Endothelial cell of umbilical vein (primary cell): ENCODE data around the gene NEAT1. TPM values are rescaled to one million over a fixed set of nuclear protein-coding genes. Genes with fewer than 3 reads are reported as not detected.

Source experiments
- BruUV-seq: library from RNA; stranded (reverse); fragments of 400-500 nt; replicated peaks from 2 replicates; lab custom pipeline; 2021; lab: Mats Ljungman, UMichigan
- CTCF ChIA-PET: fragments of 300-600, 350-600 bp; sonication (Branson Sonifier 250); formaldehyde crosslinking; loops from one replicate; lab custom pipeline; 2021; ENCODE audit warnings: antibody characterized with exemption, inconsistent platforms; lab: Charles Lee
- POLR2A ChIA-PET: fragments of 300-600, 350-600 bp; sonication (Branson Sonifier 250); formaldehyde crosslinking; loops from one replicate; lab custom pipeline; 2021; ENCODE audit warnings: antibody characterized with exemption, inconsistent platforms; lab: Charles Lee
- DNase-seq: peaks from one replicate; pipeline ENCODE4 v3.0.0-alpha.2; 2011; ENCODE audit warnings: low read depth, low spot score
- FAIRE-seq: peaks from 2 replicates; lab custom pipeline; 2011; peaks lifted over from hg19 to GRCh38; lab: Jason Lieb, UNC
- H2AFZ ChIP-seq: 2 replicates; pipeline ENCODE4 v1.6.0; 2012; ENCODE audit warnings: low read depth, low read length, control low read depth, inconsistent platforms
- H3K27ac ChIP-seq: 2 replicates; pipeline ENCODE4 v1.5.1; 2011; ENCODE audit warnings: low read depth, mild to moderate bottlenecking, control low read depth, low read length, moderate library complexity; ENCODE audit not compliant: insufficient read depth
- H3K27me3 ChIP-seq, 2 experiments: 2 replicates each; pipeline versions ENCODE4 v1.6.0 to v1.6.1; 2011; ENCODE audit warnings: low read length in 2 of 2, mixed read lengths in 1 of 2; ENCODE audit not compliant: control insufficient read depth in 2 of 2, insufficient read depth in 2 of 2
- H3K36me3 ChIP-seq, 2 experiments: 2 replicates in 1 of 2; 3 replicates in 1 of 2; pipeline ENCODE4 v1.5.1; 2011; ENCODE audit warnings: low read length in 2 of 2, mild to moderate bottlenecking in 1 of 2, moderate library complexity in 1 of 2; ENCODE audit not compliant: control insufficient read depth in 2 of 2, insufficient read depth in 2 of 2; ENCODE audit errors: extremely low read depth in 1 of 2
- H3K4me1 ChIP-seq: 3 replicates; pipeline ENCODE4 v1.5.1; 2011; ENCODE audit warnings: mild to moderate bottlenecking, low read length; ENCODE audit not compliant: control insufficient read depth, insufficient read depth; ENCODE audit errors: extremely low read depth
- H3K4me2 ChIP-seq: 2 replicates; pipeline ENCODE4 v1.6.1; 2011; ENCODE audit warnings: low read length, control low read depth, mixed read lengths; ENCODE audit not compliant: insufficient read depth
- H3K4me3 ChIP-seq, 3 experiments: fragments of 200-600 bp in 1 of 3; sonication (generic), shearing (Covaris generic) in 1 of 3; replicated peaks in 1 of 3; 2 replicates each; pipeline ENCODE4 v1.5.1; 2011 to 2016; ENCODE audit warnings: control low read depth in 3 of 3, low read length in 3 of 3, mild to moderate bottlenecking in 2 of 3, inconsistent platforms in 1 of 3, low read depth in 1 of 3, moderate library complexity in 1 of 3; ENCODE audit not compliant: insufficient read depth in 1 of 3
- H3K79me2 ChIP-seq: 2 replicates; pipeline ENCODE4 v1.6.0; 2012; ENCODE audit warnings: low read length, inconsistent platforms; ENCODE audit not compliant: control insufficient read depth, insufficient read depth
- H3K9ac ChIP-seq: replicated peaks from 2 replicates; pipeline ENCODE3; 2011; ENCODE audit warnings: low read length, control low read depth; ENCODE audit not compliant: insufficient read depth; ENCODE audit errors: extremely low read depth
- H3K9me1 ChIP-seq: replicated peaks from 3 replicates; pipeline ENCODE4 v1.6.0; 2011; ENCODE audit warnings: mild to moderate bottlenecking, low read length; ENCODE audit not compliant: control insufficient read depth, insufficient read depth; ENCODE audit errors: extremely low read depth
- H3K9me3 ChIP-seq: replicated peaks from 2 replicates; pipeline ENCODE4 v1.5.1; 2012; ENCODE audit warnings: low read length, inconsistent platforms; ENCODE audit not compliant: control insufficient read depth, insufficient read depth
- H4K20me1 ChIP-seq: replicated peaks from 2 replicates; pipeline ENCODE3; 2011; ENCODE audit warnings: mild to moderate bottlenecking, low read length; ENCODE audit not compliant: control insufficient read depth, insufficient read depth; ENCODE audit errors: extremely low read depth
- EZH2 ChIP-seq: IDR thresholded peaks from 2 replicates; pipeline ENCODE4 v1.6.1; 2012; ENCODE audit warnings: borderline replicate concordance, low read depth, mild to moderate bottlenecking, moderate library complexity, low read length, inconsistent platforms; ENCODE audit not compliant: severe bottlenecking
- FOS ChIP-seq: IDR thresholded peaks from 2 replicates; pipeline ENCODE4 v1.6.1; 2011; ENCODE audit warnings: mild to moderate bottlenecking, low read length, moderate library complexity, borderline replicate concordance; ENCODE audit not compliant: insufficient read depth
- GATA2 ChIP-seq: IDR thresholded peaks from 2 replicates; pipeline ENCODE4 v1.7.0; 2011; ENCODE audit warnings: low read depth, mild to moderate bottlenecking, moderate library complexity, mixed read lengths, low read length; ENCODE audit not compliant: insufficient read length, insufficient read depth
- JUN ChIP-seq: IDR thresholded peaks from 2 replicates; pipeline ENCODE4 v1.6.1; 2011; ENCODE audit warnings: borderline replicate concordance, low read depth; ENCODE audit not compliant: insufficient read length, insufficient read depth
- MYC ChIP-seq: IDR thresholded peaks from one replicate; pipeline ENCODE4 v1.6.1; 2011; ENCODE audit warnings: mild to moderate bottlenecking, low read depth, low read length
- POLR2A ChIP-seq: IDR thresholded peaks from 2 replicates; pipeline ENCODE4 v1.6.1; 2012; ENCODE audit warnings: low read depth, mild to moderate bottlenecking, control low read depth, low read length
- POLR2AphosphoS5 ChIP-seq: IDR thresholded peaks from 2 replicates; pipeline ENCODE4 v1.6.1; 2012; ENCODE audit warnings: low read depth, mild to moderate bottlenecking, control low read depth, low read length, moderate library complexity; ENCODE audit not compliant: insufficient read depth
- dilution Hi-C: fragments of 300-500 bp; cut with MboI; formaldehyde crosslinking; loops from one replicate; pipeline ENCODE4 v1.15.0; 2019; ENCODE audit warnings: low sequenced_read_pairs; ENCODE audit not compliant: extremely low pct_ligation_motif_present
- intact Hi-C: fragments of 100-400 bp; cut with micrococcal nuclease; formaldehyde crosslinking; loops from one replicate; pipeline ENCODE4 v1.10.0; 2022
- polyA plus RNA-seq, 4 experiments: library from polyadenylated mRNA; depleted of rRNA in 3 of 4; stranded (reverse) in 3 of 4; unstranded in 1 of 4; fragments of >200 nt; gene quantifications; 2 replicates each; pipeline versions ENCODE4 v1.2.1 to v1.2.3, GENCODE V29; 2011 to 2012; ENCODE audit warnings: missing spikeins in 1 of 4
- total RNA-seq: library from RNA; stranded (reverse); gene quantifications from 2 replicates; pipeline ENCODE4 v1.2.3, GENCODE V29; 2021
- TF ChIP-seq, protein P1 (sequence below), 2 donors: IDR thresholded peaks; 1 replicate in 1 of 2; 2 replicates in 1 of 2; pipeline ENCODE4 v1.5.1; 2011; ENCODE audit warnings: low read length in 2 of 2, mild to moderate bottlenecking in 2 of 2, moderate library complexity in 2 of 2, control low read depth in 1 of 2, inconsistent platforms in 1 of 2, low read depth in 1 of 2; ENCODE audit not compliant: insufficient read depth in 1 of 2; ENCODE audit errors: extremely low read depth in 1 of 2
- TF ChIP-seq, protein P2 (sequence below): IDR thresholded peaks from 2 replicates; pipeline ENCODE4 v1.6.1; 2011; ENCODE audit not compliant: insufficient read depth, insufficient read length

NEAT1 gene
- total and polyA plus RNA-seq, 2 donors (not counting 3 experiments of a cell fraction or from before 2014, with no cell fraction given), result 34.4 to 957 TPM

DNA sequence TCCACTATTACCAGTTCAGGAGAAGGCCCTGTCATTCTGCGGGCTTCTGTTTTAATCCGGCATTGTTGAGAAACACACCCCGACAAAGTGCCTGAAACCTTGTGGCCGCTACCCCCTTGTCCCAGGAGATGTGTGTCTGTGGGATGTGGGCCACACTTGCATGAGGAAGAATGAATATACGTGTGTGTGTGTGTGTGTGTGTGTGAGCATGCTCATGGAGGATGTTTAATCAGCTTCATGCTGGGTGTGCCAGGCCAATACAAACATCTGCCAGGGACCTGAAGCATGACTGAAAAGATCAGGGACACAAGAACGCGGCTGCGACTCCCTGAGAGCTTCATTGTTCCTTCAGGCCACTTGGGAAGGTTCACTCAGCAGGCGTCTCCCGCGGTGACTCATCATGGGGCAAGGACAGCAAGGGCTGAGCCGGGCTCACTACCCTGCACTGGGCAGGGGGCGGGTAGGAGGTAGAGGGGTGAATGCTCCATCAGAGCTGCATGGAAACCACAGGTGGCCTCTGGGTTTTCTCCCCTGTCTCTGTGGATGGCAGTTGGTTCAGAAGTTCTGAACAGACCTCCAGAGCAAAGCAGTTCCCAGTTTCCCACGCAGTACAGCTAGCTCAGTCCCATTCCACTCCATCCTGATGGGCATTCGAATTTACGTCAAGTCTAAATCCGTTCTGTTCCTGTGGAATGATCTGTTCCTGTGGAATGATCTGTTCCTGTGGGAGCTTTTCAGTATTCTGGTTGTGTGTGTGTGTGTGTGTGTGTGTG lies 69.2 kb downstream of the NEAT1 start:
- ChIA-PET POLR2A (interaction anchor here (0.6 to 9.4 kb wide), 10 partner anchors 10 to 110 kb away, joined by 3 to 204 read pairs (median 4); partner anchors contain the start of genes MALAT1 and NEAT1), CTCF (interaction anchor here (0.9 to 13.9 kb wide), 7 partner anchors 10 to 75 kb away, joined by 3 to 247 read pairs (median 5); no protein-coding TSS in a partner anchor)
- intact Hi-C loops (loop anchor here (1.0 kb wide), 1 partner anchor 19 kb away; no protein-coding TSS in a partner anchor), dilution Hi-C loops (no loop called here)
- H3K9me3 ChIP-seq, result no peaks in the 10 kb centered on the region
- TF ChIP-seq, protein P1, sequence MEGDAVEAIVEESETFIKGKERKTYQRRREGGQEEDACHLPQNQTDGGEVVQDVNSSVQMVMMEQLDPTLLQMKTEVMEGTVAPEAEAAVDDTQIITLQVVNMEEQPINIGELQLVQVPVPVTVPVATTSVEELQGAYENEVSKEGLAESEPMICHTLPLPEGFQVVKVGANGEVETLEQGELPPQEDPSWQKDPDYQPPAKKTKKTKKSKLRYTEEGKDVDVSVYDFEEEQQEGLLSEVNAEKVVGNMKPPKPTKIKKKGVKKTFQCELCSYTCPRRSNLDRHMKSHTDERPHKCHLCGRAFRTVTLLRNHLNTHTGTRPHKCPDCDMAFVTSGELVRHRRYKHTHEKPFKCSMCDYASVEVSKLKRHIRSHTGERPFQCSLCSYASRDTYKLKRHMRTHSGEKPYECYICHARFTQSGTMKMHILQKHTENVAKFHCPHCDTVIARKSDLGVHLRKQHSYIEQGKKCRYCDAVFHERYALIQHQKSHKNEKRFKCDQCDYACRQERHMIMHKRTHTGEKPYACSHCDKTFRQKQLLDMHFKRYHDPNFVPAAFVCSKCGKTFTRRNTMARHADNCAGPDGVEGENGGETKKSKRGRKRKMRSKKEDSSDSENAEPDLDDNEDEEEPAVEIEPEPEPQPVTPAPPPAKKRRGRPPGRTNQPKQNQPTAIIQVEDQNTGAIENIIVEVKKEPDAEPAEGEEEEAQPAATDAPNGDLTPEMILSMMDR (IDR thresholded peaks at IDR 0.05; ENCODE audit: extremely low read depth in 1 of 2, insufficient read depth in 1 of 2, low read depth in 1 of 2, low read length in 2 of 2), result no peak
- TF ChIP-seq FOS, result peak; percentile 84
- TF ChIP-seq POLR2A, result peak; percentile 23
- peak; percentile 74 for TF ChIP-seq JUN
- TF ChIP-seq EZH2, result no peak
- no peak for TF ChIP-seq GATA2
- TF ChIP-seq MYC, result no peak
- TF ChIP-seq, protein P2, sequence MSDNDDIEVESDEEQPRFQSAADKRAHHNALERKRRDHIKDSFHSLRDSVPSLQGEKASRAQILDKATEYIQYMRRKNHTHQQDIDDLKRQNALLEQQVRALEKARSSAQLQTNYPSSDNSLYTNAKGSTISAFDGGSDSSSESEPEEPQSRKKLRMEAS, result no peak
- peak; percentile 55 for TF ChIP-seq POLR2AphosphoS5
- peak overlapping the region; percentile 11 for H3K4me2 ChIP-seq
- peak overlapping the region; percentile 81 for H3K27ac ChIP-seq
- BruUV-seq, result no TSS peak
- H3K9me1 ChIP-seq, result no peaks in the 10 kb centered on the region
- H4K20me1 ChIP-seq, result no peaks in the 10 kb centered on the region
- H3K9ac ChIP-seq, result peak overlapping the region; percentile 36
- peaks cover 6% of the 10 kb centered on the region for H3K79me2 ChIP-seq
- peak; percentile 90 for FAIRE-seq
- no peaks in the 10 kb centered on the region for H3K27me3 ChIP-seq
- no peaks in the 10 kb centered on the region for H3K36me3 ChIP-seq
- H3K4me3 ChIP-seq, result no peak overlapping the region
- DNase-seq, result peak; percentile 89
- no peak overlapping the region for H2AFZ ChIP-seq
- H3K4me1 ChIP-seq, result peaks cover 82% of the 10 kb centered on the region
